Adrenal gland (tissue), 12 donors: ENCODE data around the gene METTL5. TPM values are rescaled to one million over a fixed set of nuclear protein-coding genes. Genes with fewer than 3 reads are reported as not detected.

Source experiments
- DNase-seq, 7 donors: peaks; one replicate each; pipeline ENCODE4 v3.0.0-alpha.2; 2019 to 2020
- H3K27ac ChIP-seq, 5 donors: fragments of 200-600 bp; sonication (generic) in 4 of 5; 1 replicate in 3 of 5; 2 replicates in 2 of 5; pipeline versions ENCODE4 v1.5.1 to v1.8.0; 2016 to 2020; ENCODE audit warnings: mild to moderate bottlenecking in 1 of 5
- H3K27me3 ChIP-seq: fragments of 200-600 bp; 2 replicates; pipeline ENCODE4 v1.8.0; 2021
- H3K36me3 ChIP-seq, 2 donors: fragments of 200-600 bp; replicated peaks in 1 of 2; 1 replicate in 1 of 2; 2 replicates in 1 of 2; pipeline versions ENCODE4 v1.5.1 to v1.8.0; 2018 to 2022
- H3K4me1 ChIP-seq, 2 donors: fragments of 200-600 bp; replicated peaks in 1 of 2; 1 replicate in 1 of 2; 2 replicates in 1 of 2; pipeline versions ENCODE4 v1.5.1 to v1.8.0; 2018 to 2021
- H3K4me3 ChIP-seq, 4 donors: fragments of 200-600 bp; sonication (generic) in 3 of 4; one replicate each; pipeline ENCODE4 v1.5.1; 2016 to 2018
- H3K9me3 ChIP-seq, 3 donors: fragments of 200-600 bp; sonication (generic) in 1 of 3; replicated peaks in 1 of 3; 1 replicate in 2 of 3; 2 replicates in 1 of 3; pipeline versions ENCODE4 v1.5.1 to v1.8.0; 2016 to 2021
- POLR2A ChIP-seq, 2 donors: fragments of 450-650 bp; IDR thresholded peaks; one replicate each; pipeline ENCODE4 v1.6.1; 2017; ENCODE audit warnings: antibody characterized with exemption in 2 of 2, mild to moderate bottlenecking in 2 of 2, moderate library complexity in 1 of 2
- WGBS, 4 donors: extraction: QIAGEN DNeasy Blood & Tissue Kit in 2 of 4; methylation state at CpG; one replicate each; pipeline versions ENCODE4 v1.1.5 to v1.1.7; 2013 to 2017; 5-methylcytosine and 5-hydroxymethylcytosine counted together
- intact Hi-C, 2 donors: fragments of 100-400 bp; cut with DNase I; formaldehyde crosslinking; loops; one replicate each; pipeline versions ENCODE4 v1.14.1 to v1.15.0; 2022 to 2023
- polyA plus RNA-seq, 3 donors: library from polyadenylated mRNA; stranded (reverse); fragments of 200-250 nt in 2 of 3; fragments of 350-450 nt in 1 of 3; fragmentation: Illumina TruSeq in 1 of 3; extraction: RNeasy Lipid Tissue Mini Kit (QIAGEN cat#74804) in 1 of 3; gene quantifications; one replicate each; pipeline ENCODE4 v1.2.3, GENCODE V29; 2013 to 2014
- total RNA-seq, 9 donors: library from RNA; depleted of rRNA in 4 of 9; stranded (reverse); fragments of >200 nt in 4 of 9; fragments of 120-200 nt in 1 of 9; fragmentation: NEBNext Ultra II Directional in 1 of 9; extraction: Animal tissue kit (Norgen Biotek cat#: 25700) in 1 of 9; gene quantifications; one replicate each; pipeline versions ENCODE4 v1.1.0 to v1.2.4, GENCODE V29; 2013 to 2023
- TF ChIP-seq, protein P1 (sequence below), 6 experiments: fragments of 450-650 bp in 4 of 6; fragments of 200-600 bp in 2 of 6; sonication (generic) in 1 of 6; IDR thresholded peaks; 1 replicate in 5 of 6; 2 replicates in 1 of 6; pipeline versions ENCODE4 v1.5.1 to v1.8.0; 2016 to 2021; ENCODE audit warnings: antibody characterized with exemption in 6 of 6, mild to moderate bottlenecking in 2 of 6, moderate library complexity in 1 of 6
- donor health status: healthy with polysubstance abuse.
- donor health status: Bipolar disorder and iron deficiency.
- donor health status: DM: yes; HTN: yes; CAD: no.
- donor health status: DM: no; HTN: no; CAD: no.
- donor health status: DM: no; HTN: no; CAD: no.
- donor health status: DM: yes; HTN: yes; CAD: no.

METTL5 gene
- total and polyA plus RNA-seq, 12 donors: 18.2 to 89.1 (median 50.2) TPM

DNA sequence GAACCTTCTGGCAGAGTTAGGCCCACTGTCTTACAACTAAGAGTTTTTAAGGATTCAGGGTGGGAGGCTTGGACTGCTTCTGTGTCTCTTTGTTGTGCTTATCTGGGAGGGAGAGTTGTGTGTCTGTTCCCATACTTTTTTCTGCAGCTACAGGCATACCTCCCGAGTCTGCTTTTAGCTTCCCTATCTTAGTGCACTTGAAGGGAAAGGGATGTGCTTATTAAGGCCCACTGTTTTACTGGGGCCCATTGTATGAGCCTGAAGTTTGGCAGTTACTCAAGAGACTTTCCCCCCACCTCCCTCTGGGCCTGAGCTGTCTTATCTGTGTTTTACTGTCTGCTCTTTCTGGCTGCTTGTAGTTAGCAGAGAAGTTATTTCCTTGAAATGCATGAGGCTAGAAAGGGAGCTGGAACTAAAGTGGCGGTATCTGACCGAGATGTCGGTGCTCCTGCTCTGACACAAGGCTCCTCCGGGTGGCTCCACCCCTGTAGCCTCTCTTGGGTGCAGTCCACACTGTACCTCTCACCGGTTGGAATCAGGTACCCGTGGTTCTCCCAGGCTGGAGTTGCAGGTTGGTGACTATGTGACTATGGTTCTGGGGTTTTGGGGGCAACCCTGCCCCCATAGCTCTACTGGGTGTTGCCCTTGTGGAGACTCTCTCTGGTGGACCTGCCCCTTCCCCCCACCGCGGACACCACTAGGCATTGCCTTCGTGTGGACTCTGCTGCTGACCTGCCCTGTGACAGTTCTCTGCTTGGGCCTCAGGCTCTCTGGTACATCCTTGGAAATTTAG lies 15.4 kb upstream of the METTL5 start:
- no peak overlapping the region for H3K4me3 ChIP-seq
- intact Hi-C loops: no loop called here

DNA sequence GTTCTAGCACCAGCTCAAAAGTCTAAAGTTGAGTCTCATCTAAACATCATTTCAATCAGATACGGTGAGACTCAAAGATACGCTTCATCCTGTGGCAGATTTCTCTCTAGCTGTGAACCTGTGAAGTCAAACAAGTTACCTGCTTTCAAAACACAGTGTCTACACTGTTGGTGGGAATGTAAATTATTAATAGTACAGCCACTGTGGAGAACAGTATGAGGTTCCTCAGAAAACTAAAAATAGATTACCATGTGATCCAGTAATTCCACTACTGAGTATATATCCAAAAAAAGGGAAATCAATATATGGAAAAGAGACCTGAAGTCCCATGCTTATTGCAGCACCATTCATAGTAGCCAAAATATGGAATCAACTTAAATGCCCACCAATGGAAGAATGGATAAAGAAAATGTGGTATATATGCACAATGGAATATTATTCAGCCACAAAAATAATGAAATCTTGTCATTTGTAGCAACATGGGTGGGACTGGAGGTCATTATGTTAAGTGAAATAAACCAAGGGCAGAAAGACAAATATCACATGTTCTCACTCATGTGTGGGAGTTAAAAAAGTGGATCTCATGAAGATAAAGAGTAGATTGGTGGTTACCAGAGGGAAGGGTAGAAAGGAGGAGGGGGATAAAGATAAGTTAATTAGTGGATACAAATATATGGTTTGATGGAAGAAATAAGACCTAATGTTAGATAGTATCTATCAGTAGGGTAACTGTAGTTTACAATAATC lies 14.2 kb upstream of the METTL5 start:
- 99 to 100% (median 100%) methylated on average over 2 of the region's 2 CpGs for WGBS, 4 donors
- Histone ChIP-seq H3K27ac (no peak overlapping the region), H3K4me1 (peaks cover 10 to 24% of the 10 kb centered on the region in 2 donors)

More for the DNA sequence above, 15.4 kb upstream of the METTL5 start:
- H3K36me3 ChIP-seq: no peaks in the 10 kb centered on the region
- WGBS, 4 donors: 25 to 53% (median 44%) methylated on average over 7 to 10 of the region's 10 CpGs
- H3K4me1 ChIP-seq: peaks cover 10 to 22% of the 10 kb centered on the region in 2 donors
- H3K27me3 ChIP-seq: no peaks in the 10 kb centered on the region
- TF ChIP-seq, protein P1, sequence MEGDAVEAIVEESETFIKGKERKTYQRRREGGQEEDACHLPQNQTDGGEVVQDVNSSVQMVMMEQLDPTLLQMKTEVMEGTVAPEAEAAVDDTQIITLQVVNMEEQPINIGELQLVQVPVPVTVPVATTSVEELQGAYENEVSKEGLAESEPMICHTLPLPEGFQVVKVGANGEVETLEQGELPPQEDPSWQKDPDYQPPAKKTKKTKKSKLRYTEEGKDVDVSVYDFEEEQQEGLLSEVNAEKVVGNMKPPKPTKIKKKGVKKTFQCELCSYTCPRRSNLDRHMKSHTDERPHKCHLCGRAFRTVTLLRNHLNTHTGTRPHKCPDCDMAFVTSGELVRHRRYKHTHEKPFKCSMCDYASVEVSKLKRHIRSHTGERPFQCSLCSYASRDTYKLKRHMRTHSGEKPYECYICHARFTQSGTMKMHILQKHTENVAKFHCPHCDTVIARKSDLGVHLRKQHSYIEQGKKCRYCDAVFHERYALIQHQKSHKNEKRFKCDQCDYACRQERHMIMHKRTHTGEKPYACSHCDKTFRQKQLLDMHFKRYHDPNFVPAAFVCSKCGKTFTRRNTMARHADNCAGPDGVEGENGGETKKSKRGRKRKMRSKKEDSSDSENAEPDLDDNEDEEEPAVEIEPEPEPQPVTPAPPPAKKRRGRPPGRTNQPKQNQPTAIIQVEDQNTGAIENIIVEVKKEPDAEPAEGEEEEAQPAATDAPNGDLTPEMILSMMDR (IDR thresholded peaks at IDR 0.05): no peak
- no peak for TF ChIP-seq POLR2A (IDR thresholded peaks at IDR 0.05)
- H3K27ac ChIP-seq: peak overlapping the region in 2 of 5 donors; percentile 0 to 32
- DNase-seq: peak in 3 of 7 donors; percentile 26 to 39 (median 39)
- no peaks in the 10 kb centered on the region for H3K9me3 ChIP-seq

GRCh38 chr2:169834401-169834800 lies 9.7 kb upstream of the METTL5 start:
- TF ChIP-seq POLR2A (IDR thresholded peaks at IDR 0.05): no peak
- TF ChIP-seq, protein P1 (IDR thresholded peaks at IDR 0.05): no peak
- Histone ChIP-seq H3K27ac (no peak overlapping the region), H3K4me1 (peaks cover 0 to 45% of the 10 kb centered on the region in 2 donors), H3K9me3 (no peaks in the 10 kb centered on the region), H3K4me3 (no peak overlapping the region), H3K36me3 (no peaks in the 10 kb centered on the region), H3K27me3 (no peaks in the 10 kb centered on the region)
- intact Hi-C loops: no loop called here
- no peak for DNase-seq
- 63 to 86% (median 73%) methylated on average over 1 of the region's 1 CpG for WGBS, 4 donors

More for the DNA sequence above, 14.2 kb upstream of the METTL5 start:
- Histone ChIP-seq H3K27me3 (no peaks in the 10 kb centered on the region), H3K9me3 (no peaks in the 10 kb centered on the region), H3K4me3 (no peak overlapping the region), H3K36me3 (no peaks in the 10 kb centered on the region)
- no peak for TF ChIP-seq POLR2A (IDR thresholded peaks at IDR 0.05)
- TF ChIP-seq, protein P1 (IDR thresholded peaks at IDR 0.05): no peak
- intact Hi-C loops: no loop called here
- no peak for DNase-seq

DNA sequence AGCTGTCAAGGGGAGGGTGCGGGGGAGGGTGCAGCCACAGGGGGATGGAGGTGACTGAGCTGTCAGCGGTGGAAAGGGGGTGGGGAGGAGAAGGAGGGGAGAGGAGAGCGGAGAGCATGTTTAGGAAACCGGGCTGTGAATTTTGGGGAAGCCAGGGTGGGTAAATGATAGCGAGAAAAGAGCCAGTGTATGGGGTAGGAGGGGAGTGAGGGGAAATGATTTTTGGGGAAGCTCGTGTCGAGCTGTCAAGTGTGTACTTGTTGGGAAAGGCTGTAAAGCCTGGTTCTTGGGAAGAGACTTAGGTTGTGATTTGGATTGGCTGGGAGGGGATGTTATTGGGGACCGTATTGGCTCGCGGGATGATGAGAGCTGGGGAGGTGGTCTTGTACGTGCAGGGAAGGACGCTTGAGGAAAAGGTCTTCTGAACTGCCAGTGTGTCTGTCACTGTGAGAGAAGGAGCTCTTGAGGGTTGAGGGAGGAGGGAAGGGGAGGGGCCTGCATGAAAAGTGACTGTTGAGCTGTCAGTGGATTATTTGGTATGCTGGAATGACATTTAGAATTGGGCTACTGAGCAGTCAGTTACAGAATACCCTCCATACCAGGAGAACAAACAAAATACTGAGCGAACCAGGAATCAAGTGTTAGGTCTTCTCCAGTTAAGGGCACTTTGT lies 3.6 kb upstream of the METTL5 start:
- Histone ChIP-seq H3K9me3 (no peaks in the 10 kb centered on the region), H3K27ac (peak overlapping the region in 4 of 5 donors; percentile 79 to 95 (median 88)), H3K36me3 (no peaks in the 10 kb centered on the region), H3K4me1 (peaks cover 14 to 56% of the 10 kb centered on the region in 2 donors), H3K4me3 (peak overlapping the region; percentile 72 to 86 (median 82)), H3K27me3 (no peaks in the 10 kb centered on the region)
- peak in 1 of 2 donors; percentile 23 for TF ChIP-seq POLR2A (IDR thresholded peaks at IDR 0.05)
- TF ChIP-seq, protein P1 (IDR thresholded peaks at IDR 0.05): no peak
- DNase-seq: peak; percentile 36 to 70 (median 45)
- 1 to 2% (median 1%) methylated on average over 13 of the region's 13 CpGs for WGBS, 4 donors
- intact Hi-C loops: loop anchor here (5.0 to 10.0 kb wide), 3 partner anchors 57 to 99 kb away; no protein-coding TSS in a partner anchor
